Colonic mucosa (tissue), 4 donors: ENCODE results near the gene GPATCH1. TPM values are rescaled to one million over a fixed set of nuclear protein-coding genes. Genes with fewer than 3 reads are reported as not detected.

Experiments used
- DNase-seq: peaks from one replicate; pipeline ENCODE4 v3.0.0-alpha.2; 2020
- H3K27ac ChIP-seq: fragments of 200-600 bp; one replicate; pipeline ENCODE4 v1.8.0; 2021
- H3K27me3 ChIP-seq: fragments of 200-600 bp; one replicate; pipeline ENCODE4 v1.8.0; 2021
- H3K36me3 ChIP-seq: fragments of 200-600 bp; one replicate; pipeline ENCODE4 v1.8.0; 2021
- H3K4me1 ChIP-seq: fragments of 200-600 bp; one replicate; pipeline ENCODE4 v1.8.0; 2021; ENCODE audit warnings: mild to moderate bottlenecking
- H3K4me3 ChIP-seq: fragments of 200-600 bp; one replicate; pipeline ENCODE4 v1.8.0; 2021
- H3K9ac ChIP-seq, 2 donors: one replicate each; pipeline ENCODE4 v1.7.0; 2013; ENCODE audit warnings: control low read depth in 2 of 2, low read depth in 2 of 2, low read length in 2 of 2
- H3K9me3 ChIP-seq: fragments of 200-600 bp; one replicate; pipeline ENCODE4 v1.8.0; 2021
- intact Hi-C: fragments of 100-400 bp; cut with DNase I; formaldehyde crosslinking; loops from one replicate; pipeline ENCODE4 v1.14.1; 2022
- total RNA-seq, 2 donors: library from RNA; stranded (reverse); fragmentation: NEBNext Ultra II Directional in 1 of 2; extraction: Animal tissue kit (Norgen Biotek cat#: 25700) in 1 of 2; gene quantifications; one replicate each; pipeline ENCODE4 v1.2.1, GENCODE V29; 2021
- TF ChIP-seq, protein P1 (sequence below): fragments of 200-600 bp; IDR thresholded peaks from one replicate; pipeline ENCODE4 v1.8.0; 2022; ENCODE audit warnings: antibody characterized with exemption, mild to moderate bottlenecking
- donor health status: healthy.
- donor health status: DM: no; HTN: no; CAD: no.
- donor health status: DM: no; HTN: no; CAD: no.

The GPATCH1 gene
- total RNA-seq, 2 donors from 2014 or later = 10.0 to 10.9 TPM

DNA sequence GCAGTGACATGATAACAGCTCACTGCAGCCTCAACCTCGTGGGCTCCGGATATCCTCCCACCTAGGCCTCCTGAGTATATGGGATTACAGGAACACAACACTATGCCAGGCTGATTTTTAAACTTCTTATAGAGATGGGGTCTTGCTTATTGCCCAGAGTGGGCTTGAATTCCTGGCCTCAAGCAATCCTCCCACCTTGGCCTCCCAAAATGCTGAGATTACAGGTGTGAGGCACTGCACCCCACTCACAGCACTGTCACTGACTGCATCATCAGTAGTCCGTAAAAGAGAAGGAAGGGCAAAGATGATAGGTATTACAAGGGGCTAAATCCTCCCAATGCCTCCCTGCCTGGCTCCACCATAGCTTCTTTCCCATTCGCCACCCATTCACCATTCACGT lies 20.4 kb upstream of the GPATCH1 start:
- H3K27me3 ChIP-seq = no peaks in the 10 kb centered on the region
- no peaks in the 10 kb centered on the region for H3K36me3 ChIP-seq
- intact Hi-C loops = no loop called here
- DNase-seq = no peak
- no peak overlapping the region for H3K27ac ChIP-seq
- no peaks in the 10 kb centered on the region for H3K9me3 ChIP-seq
- no peak overlapping the region for H3K4me3 ChIP-seq
- TF ChIP-seq, protein P1, sequence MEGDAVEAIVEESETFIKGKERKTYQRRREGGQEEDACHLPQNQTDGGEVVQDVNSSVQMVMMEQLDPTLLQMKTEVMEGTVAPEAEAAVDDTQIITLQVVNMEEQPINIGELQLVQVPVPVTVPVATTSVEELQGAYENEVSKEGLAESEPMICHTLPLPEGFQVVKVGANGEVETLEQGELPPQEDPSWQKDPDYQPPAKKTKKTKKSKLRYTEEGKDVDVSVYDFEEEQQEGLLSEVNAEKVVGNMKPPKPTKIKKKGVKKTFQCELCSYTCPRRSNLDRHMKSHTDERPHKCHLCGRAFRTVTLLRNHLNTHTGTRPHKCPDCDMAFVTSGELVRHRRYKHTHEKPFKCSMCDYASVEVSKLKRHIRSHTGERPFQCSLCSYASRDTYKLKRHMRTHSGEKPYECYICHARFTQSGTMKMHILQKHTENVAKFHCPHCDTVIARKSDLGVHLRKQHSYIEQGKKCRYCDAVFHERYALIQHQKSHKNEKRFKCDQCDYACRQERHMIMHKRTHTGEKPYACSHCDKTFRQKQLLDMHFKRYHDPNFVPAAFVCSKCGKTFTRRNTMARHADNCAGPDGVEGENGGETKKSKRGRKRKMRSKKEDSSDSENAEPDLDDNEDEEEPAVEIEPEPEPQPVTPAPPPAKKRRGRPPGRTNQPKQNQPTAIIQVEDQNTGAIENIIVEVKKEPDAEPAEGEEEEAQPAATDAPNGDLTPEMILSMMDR = no peak
- peaks cover 6% of the 10 kb centered on the region for H3K4me1 ChIP-seq
- peak overlapping the region in 1 of 2 donors; percentile 51 for H3K9ac ChIP-seq

- H3K9ac ChIP-seq = peak overlapping the region in 1 of 2 donors; percentile 68
Observed at GRCh38 chr19:33062902-33063301, 18.1 kb upstream of the GPATCH1 start.

DNA sequence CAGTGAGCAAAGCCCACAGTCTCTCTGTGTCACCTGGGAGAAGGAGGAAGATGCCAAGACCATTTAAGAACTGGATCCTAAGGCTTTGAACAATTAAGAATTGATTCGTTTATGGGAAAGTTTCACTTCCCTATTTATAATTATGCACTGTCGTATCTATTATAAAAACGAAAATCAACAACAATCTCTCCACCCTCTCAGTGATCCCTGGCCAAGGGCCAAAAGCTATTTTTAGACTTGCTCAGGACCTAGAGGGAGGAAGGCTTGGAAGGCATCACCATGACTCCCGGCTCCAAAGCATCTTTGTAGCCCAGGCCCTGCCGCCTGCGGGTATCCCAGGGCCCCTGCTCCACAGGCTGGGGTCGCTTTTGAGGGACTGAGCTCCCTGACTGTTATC lies 17.6 kb upstream of the GPATCH1 start:
- peak overlapping the region; percentile 75 for H3K27ac ChIP-seq
- TF ChIP-seq, protein P1 = no peak

More at GRCh38 chr19:33062902-33063301, 18.1 kb upstream of the GPATCH1 start:
- TF ChIP-seq, protein P1 = no peak
- H3K4me1 ChIP-seq = peaks cover 6% of the 10 kb centered on the region
- H3K9me3 ChIP-seq = no peaks in the 10 kb centered on the region
- no peaks in the 10 kb centered on the region for H3K36me3 ChIP-seq
- peak overlapping the region; percentile 75 for H3K27ac ChIP-seq
- no peak for DNase-seq
- peak overlapping the region; percentile 76 for H3K4me3 ChIP-seq
- intact Hi-C loops = no loop called here
- no peaks in the 10 kb centered on the region for H3K27me3 ChIP-seq

DNA sequence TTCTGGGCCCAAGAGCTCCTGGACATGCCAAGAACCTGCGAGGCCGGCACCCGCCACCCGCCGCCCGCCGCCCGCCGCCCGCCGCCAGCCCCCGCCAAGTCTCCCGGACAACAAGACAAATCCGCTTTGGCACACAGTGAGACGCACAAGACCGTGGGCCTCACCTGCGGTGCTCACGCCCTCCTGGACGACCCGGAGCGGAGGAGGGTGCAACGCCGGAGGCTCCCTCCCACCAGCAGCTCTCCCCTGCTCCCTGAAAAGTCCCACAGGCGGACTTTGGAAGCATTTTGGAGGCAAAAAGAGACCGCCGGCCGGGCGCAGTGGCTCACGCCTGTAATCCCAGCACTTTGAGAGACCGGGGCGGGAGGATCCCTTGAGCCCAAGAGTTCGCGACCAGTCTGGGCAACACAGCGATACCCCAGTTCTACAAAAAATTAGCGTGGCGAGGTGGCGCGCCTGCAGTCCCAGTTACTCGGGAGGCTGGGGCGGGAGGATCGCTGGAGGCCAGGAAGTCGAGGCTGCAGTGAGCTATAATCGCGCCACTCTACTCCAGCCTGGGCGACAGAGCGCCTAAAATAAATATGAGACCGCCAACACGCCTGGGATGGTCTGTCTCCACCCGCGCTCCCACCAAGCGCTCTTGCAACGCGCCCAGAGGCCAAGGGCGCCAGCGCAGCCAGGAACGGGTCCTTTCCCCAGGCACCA lies 17.1 kb upstream of the GPATCH1 start:
- Histone ChIP-seq H3K27me3 (no peaks in the 10 kb centered on the region), H3K36me3 (no peaks in the 10 kb centered on the region), H3K4me3 (peak overlapping the region; percentile 76), H3K9me3 (no peaks in the 10 kb centered on the region), H3K27ac (peak overlapping the region; percentile 75), H3K9ac (peak overlapping the region; percentile 84 to 91), H3K4me1 (peaks cover 6% of the 10 kb centered on the region)
- intact Hi-C loops = no loop called here
- DNase-seq = peak; percentile 45
- TF ChIP-seq, protein P1 = no peak

More for the DNA sequence above, 17.6 kb upstream of the GPATCH1 start:
- H3K36me3 ChIP-seq = no peaks in the 10 kb centered on the region
- no peaks in the 10 kb centered on the region for H3K27me3 ChIP-seq
- H3K9me3 ChIP-seq = no peaks in the 10 kb centered on the region
- peak overlapping the region in 1 of 2 donors; percentile 68 for H3K9ac ChIP-seq
- DNase-seq = peak; percentile 86
- intact Hi-C loops = no loop called here
- peak overlapping the region; percentile 76 for H3K4me3 ChIP-seq
- H3K4me1 ChIP-seq = peaks cover 6% of the 10 kb centered on the region

GRCh38 chr19:33064458-33064791 lies 16.6 kb upstream of the GPATCH1 start:
- H3K9ac ChIP-seq = peak overlapping the region; percentile 84 to 91
- intact Hi-C loops = no loop called here
- DNase-seq = peak; percentile 56
- H3K4me3 ChIP-seq = peak overlapping the region; percentile 76
- TF ChIP-seq, protein P1 = no peak
- no peaks in the 10 kb centered on the region for H3K36me3 ChIP-seq
- H3K27me3 ChIP-seq = no peaks in the 10 kb centered on the region
- no peaks in the 10 kb centered on the region for H3K9me3 ChIP-seq
- H3K27ac ChIP-seq = peak overlapping the region; percentile 75
- peaks cover 6% of the 10 kb centered on the region for H3K4me1 ChIP-seq
